Brain microvascular endothelial cell (primary cell): ENCODE results near the gene BTBD17.

Experiments
- DNase-seq: peaks from one replicate; pipeline ENCODE4 v3.0.0-alpha.2; 2020
- H3K27ac ChIP-seq: fragments of 250-450 bp; sonication (Bioruptor Pico); 2 replicates; pipeline ENCODE4 v1.5.1; 2020; ENCODE audit warnings: mild to moderate bottlenecking, moderate library complexity
- H3K27me3 ChIP-seq: fragments of 250-450 bp; sonication (Bioruptor Pico); replicated peaks from 2 replicates; pipeline ENCODE4 v1.5.1; 2020; ENCODE audit warnings: mild to moderate bottlenecking
- H3K36me3 ChIP-seq: fragments of 250-450 bp; sonication (Bioruptor Pico); replicated peaks from 2 replicates; pipeline ENCODE4 v1.5.1; 2020; ENCODE audit warnings: mild to moderate bottlenecking
- H3K4me3 ChIP-seq: 2 replicates; pipeline ENCODE4 v1.5.1; 2011; ENCODE audit warnings: low read depth, mild to moderate bottlenecking, control low read depth, low read length, moderate library complexity
- CTCF ChIP-seq: IDR thresholded peaks from 2 replicates; pipeline ENCODE4 v1.5.1; 2011; ENCODE audit warnings: low read depth, mild to moderate bottlenecking, moderate library complexity, low read length, control low read depth, inconsistent platforms; ENCODE audit errors: missing control alignments
- in situ Hi-C: cut with HindIII; loops from 2 replicates; pipeline ENCODE4 v1.10.0; 2017; ENCODE audit warnings: low sequenced_read_pairs, low pct_ligation_motif_present

The BTBD17 gene

GRCh38 chr17:74347646-74348045 is 14.0 kb downstream of the BTBD17 start:
- no peak overlapping the region for H3K4me3 ChIP-seq
- no peak for TF ChIP-seq CTCF
- DNase-seq = no peak
- H3K36me3 ChIP-seq = no peaks in the 10 kb centered on the region
- in situ Hi-C loops = no loop called here
- no peak overlapping the region for H3K27ac ChIP-seq
- peaks cover 10% of the 10 kb centered on the region for H3K27me3 ChIP-seq

DNA sequence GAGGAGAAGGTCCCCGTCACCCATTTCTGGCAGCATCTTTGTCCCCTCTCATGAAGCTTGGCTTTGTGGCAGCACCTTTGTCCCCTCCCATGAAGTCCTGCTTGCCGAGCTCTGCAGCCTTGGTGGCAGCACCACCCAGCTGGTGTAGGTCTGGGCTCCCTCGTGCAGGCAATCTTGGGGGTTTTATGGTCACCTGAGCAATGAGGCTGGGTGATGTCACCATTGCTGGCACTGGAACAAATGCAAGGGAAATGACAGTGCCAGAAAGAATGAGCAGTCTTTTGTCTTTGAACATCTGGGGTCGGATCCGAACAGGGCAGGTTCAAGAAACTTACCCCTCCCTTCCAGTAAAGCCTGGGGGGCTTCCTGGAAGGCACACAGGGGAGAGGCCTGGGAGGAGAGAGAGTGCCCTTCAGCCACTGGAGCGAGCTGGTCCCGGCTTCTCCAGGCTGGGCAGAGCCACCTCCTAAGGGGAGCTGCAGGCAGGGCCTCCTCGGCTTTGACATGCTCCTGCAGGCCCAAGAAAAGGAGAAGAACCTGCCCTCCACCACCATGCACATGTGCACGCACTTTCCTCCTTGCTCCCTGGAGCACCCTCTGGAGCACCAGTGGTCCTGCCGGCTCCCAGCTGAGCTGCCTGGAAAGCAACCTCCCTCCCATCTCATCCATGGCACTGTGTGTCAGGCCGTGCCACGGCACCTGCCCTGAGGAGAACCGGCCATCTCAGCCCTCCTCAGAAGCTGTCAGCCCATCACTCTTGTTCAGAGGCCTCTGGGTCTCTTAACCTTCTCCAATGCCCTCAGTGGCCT is 16.0 kb downstream of the BTBD17 start:
- in situ Hi-C loops = no loop called here
- H3K27me3 ChIP-seq = no peaks in the 10 kb centered on the region
- H3K36me3 ChIP-seq = no peaks in the 10 kb centered on the region
- DNase-seq = no peak
- TF ChIP-seq CTCF = no peak
- H3K4me3 ChIP-seq = no peak overlapping the region
- no peak overlapping the region for H3K27ac ChIP-seq

DNA sequence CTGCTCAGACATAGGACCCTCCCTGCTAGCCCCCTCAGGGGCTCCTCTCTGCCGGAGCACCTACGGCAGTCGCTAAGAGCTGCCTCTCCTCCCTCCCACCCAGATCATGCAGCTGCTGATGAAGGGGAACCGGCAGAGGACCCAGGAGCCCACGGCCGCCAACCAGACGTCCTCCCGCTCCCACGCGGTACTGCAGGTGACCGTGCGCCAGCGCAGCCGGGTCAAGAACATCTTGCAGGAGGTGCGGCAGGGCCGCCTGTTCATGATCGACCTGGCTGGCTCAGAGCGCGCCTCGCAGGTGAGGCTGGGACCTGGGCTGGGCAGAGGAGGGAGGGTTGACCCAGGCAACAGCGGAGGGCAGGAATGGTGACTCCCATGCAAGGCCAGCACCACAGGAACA is 17.0 kb downstream of the BTBD17 start:
- Histone ChIP-seq H3K36me3 (no peaks in the 10 kb centered on the region), H3K4me3 (no peak overlapping the region), H3K27me3 (no peaks in the 10 kb centered on the region), H3K27ac (no peak overlapping the region)
- in situ Hi-C loops = no loop called here
- TF ChIP-seq CTCF = no peak
- DNase-seq = no peak

- no peak overlapping the region for H3K27ac ChIP-seq
- no peak for DNase-seq
- no peak for TF ChIP-seq CTCF
- H3K36me3 ChIP-seq = no peaks in the 10 kb centered on the region
- in situ Hi-C loops = no loop called here
- no peak overlapping the region for H3K4me3 ChIP-seq
- H3K27me3 ChIP-seq = no peaks in the 10 kb centered on the region
Observed at GRCh38 chr17:74343526-74344284, 18.0 kb downstream of the BTBD17 start.

- TF ChIP-seq CTCF = no peak
- no peaks in the 10 kb centered on the region for H3K27me3 ChIP-seq
- H3K27ac ChIP-seq = no peak overlapping the region
- in situ Hi-C loops = no loop called here
- H3K36me3 ChIP-seq = no peaks in the 10 kb centered on the region
- H3K4me3 ChIP-seq = no peak overlapping the region
- no peak for DNase-seq
Observed at GRCh38 chr17:74343121-74343520, 18.5 kb downstream of the BTBD17 start.
